Panc1 (cell line): ENCODE data around the gene CDX1. TPM values are rescaled to one million over a fixed set of nuclear protein-coding genes. Genes with fewer than 3 reads are reported as not detected.

Experiments used
- ATAC-seq: fragments of 200-7000 bp; cut with Tn5 transposase; 2 replicates; pipeline ENCODE4 v1.9.1; 2020; ENCODE audit warnings: mild to moderate bottlenecking, moderate library complexity
- BruUV-seq: library from RNA; stranded (reverse); fragments of 400-500 nt; replicated peaks from 2 replicates; lab custom pipeline; 2021; lab: Mats Ljungman, UMichigan
- CTCF ChIA-PET: fragments of 300-600 bp; sonication (Branson Sonifier 250); formaldehyde crosslinking; loops from one replicate; lab custom pipeline; 2022; ENCODE audit warnings: antibody characterized with exemption; lab: Charles Lee
- POLR2A ChIA-PET: fragments of 300-600 bp; sonication (Branson Sonifier 250); formaldehyde crosslinking; loops from one replicate; lab custom pipeline; 2022; ENCODE audit warnings: antibody characterized with exemption; lab: Charles Lee
- DNase-seq: peaks from one replicate; pipeline ENCODE4 v3.0.0-alpha.2; 2010; ENCODE audit warnings: low read depth, low spot score
- H3K27ac ChIP-seq: 2 replicates; pipeline ENCODE4 v1.5.1; 2011; ENCODE audit warnings: mild to moderate bottlenecking, low read length, inconsistent platforms
- H3K27me3 ChIP-seq: fragments of 200-500 bp; sonication (Bioruptor generic); 2 replicates; pipeline ENCODE4 v1.6.0; 2014; ENCODE audit warnings: low read length, inconsistent platforms; ENCODE audit not compliant: control insufficient read depth, insufficient read depth
- H3K36me3 ChIP-seq: fragments of 200-500 bp; sonication (Bioruptor generic); 2 replicates; pipeline ENCODE4 v1.5.1; 2014; ENCODE audit warnings: inconsistent platforms, mild to moderate bottlenecking, low read length, moderate library complexity; ENCODE audit not compliant: control insufficient read depth, insufficient read depth
- H3K4me1 ChIP-seq: 2 replicates; pipeline ENCODE4 v1.5.1; 2011; ENCODE audit warnings: inconsistent platforms, mild to moderate bottlenecking, low read length, moderate library complexity; ENCODE audit not compliant: control insufficient read depth, insufficient read depth
- H3K4me3 ChIP-seq, 2 experiments: 2 replicates each; pipeline ENCODE4 v1.5.1; 2011 to 2012; ENCODE audit warnings: low read depth in 2 of 2, low read length in 2 of 2, mild to moderate bottlenecking in 2 of 2, inconsistent platforms in 1 of 2, moderate library complexity in 1 of 2
- H3K9me3 ChIP-seq: fragments of 200-500 bp; sonication (Bioruptor generic); 2 replicates; pipeline ENCODE4 v1.5.1; 2014; ENCODE audit warnings: low read depth, mild to moderate bottlenecking, inconsistent platforms, low read length, moderate library complexity; ENCODE audit not compliant: control insufficient read depth, insufficient read depth
- POLR2AphosphoS5 ChIP-seq: IDR thresholded peaks from 2 replicates; pipeline ENCODE4 v1.6.1; 2012; ENCODE audit warnings: mild to moderate bottlenecking, low read depth, low read length, moderate library complexity
- SIN3A ChIP-seq: IDR thresholded peaks from 2 replicates; pipeline ENCODE4 v1.6.1; 2012; ENCODE audit warnings: low read depth, mild to moderate bottlenecking, low read length, moderate library complexity, borderline replicate concordance; ENCODE audit not compliant: insufficient read depth
- TCF7L2 ChIP-seq: IDR thresholded peaks from 2 replicates; pipeline ENCODE4 v1.6.1; 2011; ENCODE audit warnings: mild to moderate bottlenecking, low read depth, low read length, inconsistent platforms
- in situ Hi-C: cut with HindIII; loops from 2 replicates; pipeline ENCODE4 v1.10.0; 2016; ENCODE audit warnings: low sequenced_read_pairs, low pct_unique_long_range_greater_than_20kb
- intact Hi-C: fragments of 100-400 bp; cut with micrococcal nuclease; formaldehyde crosslinking; loops from one replicate; pipeline ENCODE4 v1.10.0; 2022; ENCODE audit not compliant: unreplicated experiment
- total RNA-seq: library from RNA; stranded (reverse); gene quantifications from one replicate; pipeline ENCODE4 v1.2.1, GENCODE V29; 2021; ENCODE audit not compliant: unreplicated experiment
- TF ChIP-seq, protein P1 (sequence below): fragments of 450-650 bp; IDR thresholded peaks from 2 replicates; pipeline ENCODE4 v1.5.1; 2017; ENCODE audit warnings: mild to moderate bottlenecking
- TF ChIP-seq, protein P2 (sequence below), 2 experiments: IDR thresholded peaks; 2 replicates each; pipeline ENCODE4 v1.6.1; 2011 to 2012; ENCODE audit warnings: low read depth in 2 of 2, control low read depth in 1 of 2, low read length in 1 of 2, mild to moderate bottlenecking in 1 of 2, moderate library complexity in 1 of 2; ENCODE audit not compliant: insufficient read depth in 1 of 2

CDX1 gene
- total RNA-seq, 1 experiment from 2014 or later, result not detected

DNA sequence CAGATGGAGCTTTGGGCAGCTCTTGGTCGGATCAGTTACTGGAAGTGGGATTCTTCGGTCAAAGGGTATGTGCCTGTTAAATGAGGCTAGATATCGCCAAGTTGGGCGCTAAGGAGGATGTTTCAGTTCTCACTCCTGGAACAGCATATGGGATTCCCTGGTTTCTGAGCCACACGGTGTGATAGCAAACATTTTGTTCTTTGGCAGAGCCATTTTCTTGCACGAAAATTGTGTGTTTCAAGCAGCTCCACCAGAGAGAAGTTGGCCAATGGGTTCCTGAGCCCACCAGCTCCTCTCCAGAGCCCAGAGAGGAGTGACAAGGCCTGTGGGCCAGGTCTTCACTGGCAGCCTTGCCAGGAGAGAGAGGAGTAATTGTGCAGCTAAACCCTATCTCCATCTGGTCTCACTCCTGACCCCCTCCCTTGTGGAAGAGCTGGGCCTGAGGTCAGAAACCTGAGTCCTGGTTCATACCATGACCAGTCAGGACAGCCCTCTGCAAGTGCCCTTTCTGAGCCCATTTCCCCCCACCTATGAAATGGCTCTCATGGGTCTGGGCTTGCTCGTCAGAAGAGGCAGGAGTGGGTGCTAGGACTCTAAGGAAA lies 12.5 kb downstream of the CDX1 start:
- no TSS peak for BruUV-seq
- H3K27me3 ChIP-seq, result no peaks in the 10 kb centered on the region
- H3K4me3 ChIP-seq, result no peak overlapping the region
- H3K27ac ChIP-seq, result no peak overlapping the region
- ChIA-PET POLR2A (interaction anchor here (0.6 kb wide), 1 partner anchor 49 kb away, joined by 3 read pairs; no protein-coding TSS in a partner anchor), CTCF (no interaction called here)
- no peak for DNase-seq
- intact Hi-C loops (no loop called here), in situ Hi-C loops (no loop called here)
- TF ChIP-seq, protein P1, sequence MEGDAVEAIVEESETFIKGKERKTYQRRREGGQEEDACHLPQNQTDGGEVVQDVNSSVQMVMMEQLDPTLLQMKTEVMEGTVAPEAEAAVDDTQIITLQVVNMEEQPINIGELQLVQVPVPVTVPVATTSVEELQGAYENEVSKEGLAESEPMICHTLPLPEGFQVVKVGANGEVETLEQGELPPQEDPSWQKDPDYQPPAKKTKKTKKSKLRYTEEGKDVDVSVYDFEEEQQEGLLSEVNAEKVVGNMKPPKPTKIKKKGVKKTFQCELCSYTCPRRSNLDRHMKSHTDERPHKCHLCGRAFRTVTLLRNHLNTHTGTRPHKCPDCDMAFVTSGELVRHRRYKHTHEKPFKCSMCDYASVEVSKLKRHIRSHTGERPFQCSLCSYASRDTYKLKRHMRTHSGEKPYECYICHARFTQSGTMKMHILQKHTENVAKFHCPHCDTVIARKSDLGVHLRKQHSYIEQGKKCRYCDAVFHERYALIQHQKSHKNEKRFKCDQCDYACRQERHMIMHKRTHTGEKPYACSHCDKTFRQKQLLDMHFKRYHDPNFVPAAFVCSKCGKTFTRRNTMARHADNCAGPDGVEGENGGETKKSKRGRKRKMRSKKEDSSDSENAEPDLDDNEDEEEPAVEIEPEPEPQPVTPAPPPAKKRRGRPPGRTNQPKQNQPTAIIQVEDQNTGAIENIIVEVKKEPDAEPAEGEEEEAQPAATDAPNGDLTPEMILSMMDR, result no peak
- TF ChIP-seq, protein P2, sequence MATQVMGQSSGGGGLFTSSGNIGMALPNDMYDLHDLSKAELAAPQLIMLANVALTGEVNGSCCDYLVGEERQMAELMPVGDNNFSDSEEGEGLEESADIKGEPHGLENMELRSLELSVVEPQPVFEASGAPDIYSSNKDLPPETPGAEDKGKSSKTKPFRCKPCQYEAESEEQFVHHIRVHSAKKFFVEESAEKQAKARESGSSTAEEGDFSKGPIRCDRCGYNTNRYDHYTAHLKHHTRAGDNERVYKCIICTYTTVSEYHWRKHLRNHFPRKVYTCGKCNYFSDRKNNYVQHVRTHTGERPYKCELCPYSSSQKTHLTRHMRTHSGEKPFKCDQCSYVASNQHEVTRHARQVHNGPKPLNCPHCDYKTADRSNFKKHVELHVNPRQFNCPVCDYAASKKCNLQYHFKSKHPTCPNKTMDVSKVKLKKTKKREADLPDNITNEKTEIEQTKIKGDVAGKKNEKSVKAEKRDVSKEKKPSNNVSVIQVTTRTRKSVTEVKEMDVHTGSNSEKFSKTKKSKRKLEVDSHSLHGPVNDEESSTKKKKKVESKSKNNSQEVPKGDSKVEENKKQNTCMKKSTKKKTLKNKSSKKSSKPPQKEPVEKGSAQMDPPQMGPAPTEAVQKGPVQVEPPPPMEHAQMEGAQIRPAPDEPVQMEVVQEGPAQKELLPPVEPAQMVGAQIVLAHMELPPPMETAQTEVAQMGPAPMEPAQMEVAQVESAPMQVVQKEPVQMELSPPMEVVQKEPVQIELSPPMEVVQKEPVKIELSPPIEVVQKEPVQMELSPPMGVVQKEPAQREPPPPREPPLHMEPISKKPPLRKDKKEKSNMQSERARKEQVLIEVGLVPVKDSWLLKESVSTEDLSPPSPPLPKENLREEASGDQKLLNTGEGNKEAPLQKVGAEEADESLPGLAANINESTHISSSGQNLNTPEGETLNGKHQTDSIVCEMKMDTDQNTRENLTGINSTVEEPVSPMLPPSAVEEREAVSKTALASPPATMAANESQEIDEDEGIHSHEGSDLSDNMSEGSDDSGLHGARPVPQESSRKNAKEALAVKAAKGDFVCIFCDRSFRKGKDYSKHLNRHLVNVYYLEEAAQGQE (IDR thresholded peaks at IDR 0.05; ENCODE audit: insufficient read depth in 1 of 2, low read depth in 2 of 2, low read length in 1 of 2), result no peak
- TF ChIP-seq TCF7L2 (no peak), SIN3A (no peak), POLR2AphosphoS5 (no peak)
- no peaks in the 10 kb centered on the region for H3K9me3 ChIP-seq
- H3K4me1 ChIP-seq, result no peaks in the 10 kb centered on the region
- no peak for ATAC-seq
- H3K36me3 ChIP-seq, result no peaks in the 10 kb centered on the region

- H3K36me3 ChIP-seq, result no peaks in the 10 kb centered on the region
- no peak overlapping the region for H3K4me3 ChIP-seq
- POLR2A ChIA-PET, result interaction anchor here (0.5 kb wide), 1 partner anchor 262 kb away, joined by 3 read pairs; no protein-coding TSS in a partner anchor
- intact Hi-C loops (no loop called here), in situ Hi-C loops (no loop called here)
- H3K27me3 ChIP-seq, result no peaks in the 10 kb centered on the region
- no TSS peak for BruUV-seq
- no peak overlapping the region for H3K27ac ChIP-seq
- H3K4me1 ChIP-seq, result no peaks in the 10 kb centered on the region
- DNase-seq, result no peak
- TF ChIP-seq POLR2AphosphoS5, result no peak
- no peak for TF ChIP-seq SIN3A
- TF ChIP-seq, protein P2 (IDR thresholded peaks at IDR 0.05; ENCODE audit: insufficient read depth in 1 of 2, low read depth in 2 of 2, low read length in 1 of 2), result no peak
- TF ChIP-seq, protein P1, result no peak
- no peak for TF ChIP-seq TCF7L2
- H3K9me3 ChIP-seq, result no peaks in the 10 kb centered on the region
- CTCF ChIA-PET, result no interaction called here
- no peak for ATAC-seq
Observed at GRCh38 chr5:150180241-150181026, 13.9 kb downstream of the CDX1 start.
